Spleen (tissue), 11 donors: Measurements from ENCODE around the gene ANXA10. TPM values are rescaled to one million over a fixed set of nuclear protein-coding genes. Genes with fewer than 3 reads are reported as not detected.

Source experiments
- DNase-seq: peaks from one replicate; pipeline ENCODE4 v3.0.0-alpha.2; 2020
- H3K27ac ChIP-seq, 8 donors: fragments of 200-600 bp; sonication (generic) in 7 of 8; 1 replicate in 4 of 8; 2 replicates in 4 of 8; pipeline versions ENCODE4 v1.5.0 to v1.8.0; 2016 to 2021; ENCODE audit warnings: inconsistent platforms in 4 of 8, mild to moderate bottlenecking in 4 of 8, moderate library complexity in 1 of 8
- H3K27me3 ChIP-seq, 7 donors: fragments of 200-600 bp; sonication (generic) in 6 of 7; replicated peaks in 1 of 7; 1 replicate in 4 of 7; 2 replicates in 3 of 7; pipeline versions ENCODE4 v1.5.0 to v1.8.0; 2016 to 2021; ENCODE audit warnings: inconsistent platforms in 3 of 7, mild to moderate bottlenecking in 1 of 7
- H3K36me3 ChIP-seq, 6 donors: fragments of 200-600 bp; sonication (generic) in 5 of 6; 1 replicate in 4 of 6; 2 replicates in 2 of 6; pipeline versions ENCODE4 v1.5.0 to v1.8.0; 2016 to 2021; ENCODE audit warnings: inconsistent platforms in 2 of 6
- H3K4me1 ChIP-seq, 6 donors: fragments of 200-600 bp; sonication (generic) in 5 of 6; 1 replicate in 3 of 6; 2 replicates in 3 of 6; pipeline versions ENCODE4 v1.5.0 to v1.8.0; 2016 to 2021; ENCODE audit warnings: inconsistent platforms in 3 of 6
- H3K4me3 ChIP-seq, 8 donors: fragments of 200-600 bp; sonication (generic) in 7 of 8; 1 replicate in 4 of 8; 2 replicates in 4 of 8; pipeline versions ENCODE4 v1.5.0 to v1.8.0; 2016 to 2021; ENCODE audit warnings: inconsistent platforms in 4 of 8, mild to moderate bottlenecking in 4 of 8, moderate library complexity in 2 of 8
- H3K9me3 ChIP-seq, 8 donors: fragments of 200-600 bp; sonication (generic) in 7 of 8; 1 replicate in 4 of 8; 2 replicates in 4 of 8; pipeline versions ENCODE4 v1.5.0 to v1.8.0; 2016 to 2021; ENCODE audit warnings: inconsistent platforms in 4 of 8
- POLR2A ChIP-seq, 3 donors: fragments of 450-650 bp; IDR thresholded peaks; one replicate each; pipeline ENCODE4 v1.5.1; 2017; ENCODE audit warnings: antibody characterized with exemption in 3 of 3, mild to moderate bottlenecking in 1 of 3
- POLR2AphosphoS5 ChIP-seq, 3 donors: sonication (generic); formaldehyde crosslinking; IDR thresholded peaks; one replicate each; pipeline ENCODE4 v1.5.1; 2017; ENCODE audit warnings: antibody characterized with exemption in 3 of 3
- WGBS, 5 donors: extraction: QIAGEN DNeasy Blood & Tissue Kit in 3 of 5; methylation state at CpG; one replicate each; pipeline versions ENCODE4 v1.1.5 to v1.1.7; 2013 to 2018; 5-methylcytosine and 5-hydroxymethylcytosine counted together
- intact Hi-C: fragments of 100-400 bp; cut with DNase I; formaldehyde crosslinking; loops from one replicate; pipeline ENCODE4 v1.15.0; 2023; ENCODE audit warnings: low total_unique reads
- polyA plus RNA-seq, 3 donors: library from polyadenylated mRNA; stranded (reverse); fragments of 200-250 nt; gene quantifications; one replicate each; pipeline ENCODE4 v1.2.1, GENCODE V29; 2013
- total RNA-seq, 7 donors: library from RNA; depleted of rRNA in 3 of 7; stranded (reverse); fragments of >200 nt in 3 of 7; fragmentation: NEBNext Ultra II Directional in 4 of 7; extraction: Animal tissue kit (Norgen Biotek cat#: 25700) in 4 of 7; gene quantifications; one replicate each; pipeline versions ENCODE4 v1.1.0 to v1.2.1, GENCODE V29; 2016 to 2021
- TF ChIP-seq, protein P1 (sequence below), 11 experiments: fragments of 200-600 bp in 7 of 11; fragments of 450-650 bp in 4 of 11; sonication (generic) in 4 of 11; IDR thresholded peaks in 8 of 11; conservative IDR thresholded peaks in 3 of 11; 1 replicate in 7 of 11; 2 replicates in 4 of 11; pipeline versions ENCODE4 v1.4.0 to v1.8.0; 2016 to 2021; ENCODE audit warnings: antibody characterized with exemption in 11 of 11, inconsistent platforms in 4 of 11, mild to moderate bottlenecking in 1 of 11
- donor health status: healthy with polysubstance abuse.
- donor health status: DM: no; HTN: no; CAD: no; lungs with moderate emphysema.
- donor health status: DM: no; HTN: no; CAD: no.
- donor health status: Bipolar disorder and iron deficiency.
- donor health status: healthy.
- donor health status: DM: no; HTN: no; CAD: no.
- donor health status: DM: yes; HTN: yes; CAD: no.

The ANXA10 gene
- total and polyA plus RNA-seq, 10 donors: not detected

- Histone ChIP-seq H3K27me3 (no peaks in the 10 kb centered on the region), H3K9me3 (no peaks in the 10 kb centered on the region), H3K27ac (no peak overlapping the region), H3K36me3 (no peaks in the 10 kb centered on the region), H3K4me3 (no peak overlapping the region), H3K4me1 (no peaks in the 10 kb centered on the region)
- intact Hi-C loops: no loop called here
- TF ChIP-seq POLR2AphosphoS5 (IDR thresholded peaks at IDR 0.05) (no peak), POLR2A (IDR thresholded peaks at IDR 0.05) (no peak)
- TF ChIP-seq, protein P1, sequence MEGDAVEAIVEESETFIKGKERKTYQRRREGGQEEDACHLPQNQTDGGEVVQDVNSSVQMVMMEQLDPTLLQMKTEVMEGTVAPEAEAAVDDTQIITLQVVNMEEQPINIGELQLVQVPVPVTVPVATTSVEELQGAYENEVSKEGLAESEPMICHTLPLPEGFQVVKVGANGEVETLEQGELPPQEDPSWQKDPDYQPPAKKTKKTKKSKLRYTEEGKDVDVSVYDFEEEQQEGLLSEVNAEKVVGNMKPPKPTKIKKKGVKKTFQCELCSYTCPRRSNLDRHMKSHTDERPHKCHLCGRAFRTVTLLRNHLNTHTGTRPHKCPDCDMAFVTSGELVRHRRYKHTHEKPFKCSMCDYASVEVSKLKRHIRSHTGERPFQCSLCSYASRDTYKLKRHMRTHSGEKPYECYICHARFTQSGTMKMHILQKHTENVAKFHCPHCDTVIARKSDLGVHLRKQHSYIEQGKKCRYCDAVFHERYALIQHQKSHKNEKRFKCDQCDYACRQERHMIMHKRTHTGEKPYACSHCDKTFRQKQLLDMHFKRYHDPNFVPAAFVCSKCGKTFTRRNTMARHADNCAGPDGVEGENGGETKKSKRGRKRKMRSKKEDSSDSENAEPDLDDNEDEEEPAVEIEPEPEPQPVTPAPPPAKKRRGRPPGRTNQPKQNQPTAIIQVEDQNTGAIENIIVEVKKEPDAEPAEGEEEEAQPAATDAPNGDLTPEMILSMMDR (IDR thresholded peaks at IDR 0.05 in 8 of 11, conservative IDR thresholded peaks at IDR 0.05 in 3 of 11): no peak
- DNase-seq: no peak
- 83 to 93% (median 85%) methylated on average over 3 of the region's 3 CpGs for WGBS, 5 donors
Observed at GRCh38 chr4:168057412-168057811, 34.9 kb upstream of the ANXA10 start.

DNA sequence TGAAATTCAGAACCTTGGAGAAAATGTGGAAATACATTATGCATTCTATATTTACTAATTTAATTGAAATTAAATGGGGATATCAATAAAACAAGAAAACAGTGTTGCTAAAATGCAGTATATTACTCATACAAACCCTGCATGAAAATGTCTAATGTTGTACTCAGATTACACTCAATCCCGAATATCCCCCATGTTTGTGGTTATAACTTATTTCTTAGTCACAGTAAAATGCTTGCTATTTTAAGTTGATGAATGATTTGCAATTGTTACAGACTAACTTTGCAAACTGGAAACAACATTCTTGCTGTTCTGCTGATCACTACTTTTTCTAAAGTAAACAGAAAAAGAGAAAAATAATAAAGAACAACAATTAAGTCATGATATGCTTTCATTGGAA is 33.1 kb upstream of the ANXA10 start:
- H3K4me1 ChIP-seq: no peaks in the 10 kb centered on the region
- no peak overlapping the region for H3K27ac ChIP-seq
- H3K4me3 ChIP-seq: no peak overlapping the region
- WGBS, 5 donors: 62 to 88% (median 77%) methylated on average over 1 of the region's 1 CpG
- H3K27me3 ChIP-seq: no peaks in the 10 kb centered on the region
- no peaks in the 10 kb centered on the region for H3K9me3 ChIP-seq
- no peak for DNase-seq
- no peak for TF ChIP-seq POLR2AphosphoS5 (IDR thresholded peaks at IDR 0.05)
- TF ChIP-seq, protein P1 (IDR thresholded peaks at IDR 0.05 in 8 of 11, conservative IDR thresholded peaks at IDR 0.05 in 3 of 11): no peak
- TF ChIP-seq POLR2A (IDR thresholded peaks at IDR 0.05): no peak
- intact Hi-C loops: no loop called here
- no peaks in the 10 kb centered on the region for H3K36me3 ChIP-seq

DNA sequence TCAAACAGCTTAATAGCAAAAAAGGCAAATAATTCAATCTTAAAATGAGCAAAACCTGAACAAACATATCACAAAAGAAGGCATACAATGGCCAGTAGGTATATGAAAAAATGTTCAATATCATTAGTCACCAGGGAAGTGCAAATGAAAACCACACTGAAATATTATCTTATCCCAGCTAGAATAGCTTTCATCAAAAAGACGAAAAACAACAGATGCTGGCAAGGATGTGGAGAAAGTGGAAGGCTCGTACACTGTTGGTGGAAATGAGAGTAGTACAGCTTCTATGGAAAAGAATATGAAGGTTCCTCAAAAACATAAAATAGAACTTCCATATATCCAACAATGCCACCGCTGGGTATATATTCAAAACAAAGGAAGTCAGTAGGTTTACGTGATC is 29.3 kb upstream of the ANXA10 start:
- Histone ChIP-seq H3K4me3 (no peak overlapping the region), H3K27ac (no peak overlapping the region), H3K36me3 (no peaks in the 10 kb centered on the region), H3K4me1 (no peaks in the 10 kb centered on the region), H3K9me3 (no peaks in the 10 kb centered on the region), H3K27me3 (no peaks in the 10 kb centered on the region)
- WGBS, 5 donors: 83 to 94% (median 89%) methylated on average over 4 of the region's 4 CpGs
- DNase-seq: no peak
- intact Hi-C loops: no loop called here
- TF ChIP-seq POLR2AphosphoS5 (IDR thresholded peaks at IDR 0.05): no peak
- TF ChIP-seq, protein P1 (IDR thresholded peaks at IDR 0.05 in 8 of 11, conservative IDR thresholded peaks at IDR 0.05 in 3 of 11): no peak
- no peak for TF ChIP-seq POLR2A (IDR thresholded peaks at IDR 0.05)

- no peaks in the 10 kb centered on the region for H3K4me1 ChIP-seq
- H3K27me3 ChIP-seq: no peaks in the 10 kb centered on the region
- H3K36me3 ChIP-seq: no peaks in the 10 kb centered on the region
- TF ChIP-seq POLR2AphosphoS5 (IDR thresholded peaks at IDR 0.05) (no peak), POLR2A (IDR thresholded peaks at IDR 0.05) (no peak)
- TF ChIP-seq, protein P1 (IDR thresholded peaks at IDR 0.05 in 8 of 11, conservative IDR thresholded peaks at IDR 0.05 in 3 of 11): no peak
- intact Hi-C loops: loop anchor here (10.0 kb wide), 1 partner anchor 1046 kb away; no protein-coding TSS in a partner anchor
- no peak for DNase-seq
- no peak overlapping the region for H3K27ac ChIP-seq
- no peak overlapping the region for H3K4me3 ChIP-seq
- peaks cover 0 to 15% (median 3%) of the 10 kb centered on the region in 8 donors for H3K9me3 ChIP-seq
- WGBS, 5 donors: 83 to 96% (median 92%) methylated on average over 1 of the region's 1 CpG
Observed at GRCh38 chr4:168070903-168071302, 21.4 kb upstream of the ANXA10 start.
